Spleen (tissue), 7 donors: ENCODE measurements around the gene MALT1.

Experiments
- CTCF ChIP-seq, 11 experiments: fragments of 200-600 bp in 7 of 11; fragments of 450-650 bp in 4 of 11; sonication (generic) in 4 of 11; IDR thresholded peaks in 8 of 11; conservative IDR thresholded peaks in 3 of 11; 1 replicate in 7 of 11; 2 replicates in 4 of 11; pipeline versions ENCODE4 v1.4.0 to v1.8.0; 2016 to 2021; ENCODE audit warnings: antibody characterized with exemption in 11 of 11, inconsistent platforms in 4 of 11, mild to moderate bottlenecking in 1 of 11
- POLR2A ChIP-seq, 3 donors: fragments of 450-650 bp; IDR thresholded peaks; one replicate each; pipeline ENCODE4 v1.5.1; 2017; ENCODE audit warnings: antibody characterized with exemption in 3 of 3, mild to moderate bottlenecking in 1 of 3
- POLR2AphosphoS5 ChIP-seq, 3 donors: sonication (generic); formaldehyde crosslinking; IDR thresholded peaks; one replicate each; pipeline ENCODE4 v1.5.1; 2017; ENCODE audit warnings: antibody characterized with exemption in 3 of 3
- donor health status: DM: no; HTN: no; CAD: no; lungs with moderate emphysema.
- donor health status: DM: no; HTN: no; CAD: no.
- donor health status: DM: no; HTN: no; CAD: no.

- TF ChIP-seq CTCF (IDR thresholded peaks at IDR 0.05 in 8 of 11, conservative IDR thresholded peaks at IDR 0.05 in 3 of 11), result no peak
- TF ChIP-seq POLR2A (IDR thresholded peaks at IDR 0.05), result no peak
- TF ChIP-seq POLR2AphosphoS5 (IDR thresholded peaks at IDR 0.05), result no peak
Observed at GRCh38 chr18:58723810-58724602, 52.7 kb downstream of the MALT1 start.
